DND-41 (cell line): ENCODE measurements around the gene HRAS.

Source experiments
- ATAC-seq: fragments of 200-7000 bp; cut with Tn5 transposase; 3 replicates; pipeline ENCODE4 v1.9.1; 2021; ENCODE audit warnings: low read depth; ENCODE audit not compliant: insufficient read depth
- DNase-seq: peaks from one replicate; pipeline ENCODE4 v3.0.0-alpha.2; 2020
- H2AFZ ChIP-seq: 2 replicates; pipeline ENCODE4 v1.6.0; 2012; ENCODE audit warnings: low read depth, low read length
- H3K27ac ChIP-seq: 2 replicates; pipeline ENCODE4 v1.5.1; 2012; ENCODE audit warnings: low read length, inconsistent platforms
- H3K27me3 ChIP-seq: fragments of 200-600 bp; sonication (generic); 2 replicates; pipeline ENCODE4 v1.6.0; 2012; ENCODE audit warnings: low read length, mild to moderate bottlenecking, inconsistent platforms; ENCODE audit not compliant: insufficient read depth, poor library complexity
- H3K36me3 ChIP-seq: 2 replicates; pipeline ENCODE4 v1.5.1; 2012; ENCODE audit warnings: low read length, inconsistent platforms; ENCODE audit not compliant: insufficient read depth
- H3K4me1 ChIP-seq: 2 replicates; pipeline ENCODE4 v1.5.1; 2012; ENCODE audit warnings: mild to moderate bottlenecking, low read length; ENCODE audit not compliant: insufficient read depth
- H3K4me2 ChIP-seq: 2 replicates; pipeline ENCODE4 v1.6.0; 2012; ENCODE audit warnings: mild to moderate bottlenecking, moderate library complexity, low read length, inconsistent platforms; ENCODE audit not compliant: insufficient read depth
- H3K4me3 ChIP-seq, 2 experiments: fragments of 200-600 bp in 1 of 2; shearing (Covaris generic) in 1 of 2; 2 replicates each; pipeline ENCODE4 v1.5.1; 2012 to 2016; ENCODE audit warnings: inconsistent platforms in 2 of 2, low read length in 2 of 2, mild to moderate bottlenecking in 2 of 2, low read depth in 1 of 2, moderate library complexity in 1 of 2
- H3K79me2 ChIP-seq: 2 replicates; pipeline ENCODE4 v1.6.0; 2012; ENCODE audit warnings: low read length, inconsistent platforms; ENCODE audit not compliant: insufficient read depth
- H3K9ac ChIP-seq: 2 replicates; pipeline ENCODE4 v1.6.0; 2012; ENCODE audit warnings: low read depth, mild to moderate bottlenecking, inconsistent platforms, low read length, moderate library complexity
- H3K9me3 ChIP-seq: 2 replicates; pipeline ENCODE4 v1.5.1; 2012; ENCODE audit warnings: low read length, moderate library complexity, mild to moderate bottlenecking, inconsistent platforms; ENCODE audit not compliant: insufficient read depth, severe bottlenecking
- H4K20me1 ChIP-seq: 2 replicates; pipeline ENCODE4 v1.6.0; 2012; ENCODE audit warnings: low read length; ENCODE audit not compliant: insufficient read depth
- EZH2 ChIP-seq: IDR thresholded peaks from 3 replicates; pipeline ENCODE4 v1.6.1; 2012; ENCODE audit warnings: borderline replicate concordance, low read depth, mild to moderate bottlenecking, moderate library complexity, low read length, inconsistent platforms; ENCODE audit not compliant: severe bottlenecking
- TF ChIP-seq, protein P1 (sequence below): IDR thresholded peaks from 2 replicates; pipeline ENCODE4 v1.5.1; 2012; ENCODE audit warnings: borderline replicate concordance, low read length, moderate library complexity, mild to moderate bottlenecking; ENCODE audit not compliant: poor library complexity, severe bottlenecking; ENCODE audit errors: extremely low read depth

HRAS gene

DNA sequence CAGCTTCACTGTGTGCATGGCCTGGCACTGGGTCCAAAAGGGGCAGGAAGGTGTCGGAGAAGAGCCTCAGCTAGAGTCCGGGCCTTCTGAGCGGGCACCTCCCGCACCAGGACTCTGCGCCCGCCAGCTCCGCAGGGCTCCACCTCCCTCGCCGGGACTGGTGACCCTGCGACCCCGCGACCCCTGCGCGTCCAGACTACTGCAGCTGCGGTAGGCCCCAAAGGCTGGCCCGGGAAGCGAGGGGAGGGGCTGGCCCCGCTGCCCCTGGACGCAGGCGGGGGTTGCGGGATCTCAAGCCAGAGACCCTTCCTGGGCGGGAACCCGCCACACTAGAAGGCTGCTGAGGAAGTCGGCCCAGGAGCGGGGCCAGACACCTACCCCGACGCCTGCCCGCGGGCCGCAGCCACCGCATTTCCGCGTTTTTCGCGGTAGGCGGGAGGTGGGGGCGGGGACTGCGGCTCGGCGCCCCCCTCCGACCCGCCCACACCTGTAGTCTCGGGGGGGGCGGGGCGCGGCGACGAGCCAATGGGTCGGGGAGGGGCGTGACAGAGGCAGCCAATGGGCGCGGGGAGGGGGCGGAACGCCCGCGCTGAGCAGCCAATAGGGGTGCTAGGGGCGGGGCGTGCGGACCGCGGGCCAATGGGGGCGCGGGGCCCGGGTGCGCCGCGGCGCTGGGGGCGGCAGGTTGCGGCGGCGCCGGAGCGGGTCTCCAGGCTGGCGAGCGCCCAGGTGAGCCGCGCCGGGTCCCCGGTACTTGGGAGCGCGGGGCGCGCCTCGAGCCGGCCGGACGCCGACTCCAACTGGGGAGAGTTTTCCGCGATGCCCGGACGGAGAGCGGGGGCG, 25.1 kb upstream of the HRAS start, which contains the start of the genes LMNTD2 and RASSF7:
LMNTD2 (minus strand) TSS at position 434 of the 843 bp plus-strand sequence; CDS start at position 412, 22 bp downstream.
RASSF7 (plus strand) TSS at position 666 of the 843 bp plus-strand sequence. CDS start 799 bp downstream, outside the sequence.
- peak within 1 kb of the TSS; percentile 83 for H2AFZ ChIP-seq

DNA sequence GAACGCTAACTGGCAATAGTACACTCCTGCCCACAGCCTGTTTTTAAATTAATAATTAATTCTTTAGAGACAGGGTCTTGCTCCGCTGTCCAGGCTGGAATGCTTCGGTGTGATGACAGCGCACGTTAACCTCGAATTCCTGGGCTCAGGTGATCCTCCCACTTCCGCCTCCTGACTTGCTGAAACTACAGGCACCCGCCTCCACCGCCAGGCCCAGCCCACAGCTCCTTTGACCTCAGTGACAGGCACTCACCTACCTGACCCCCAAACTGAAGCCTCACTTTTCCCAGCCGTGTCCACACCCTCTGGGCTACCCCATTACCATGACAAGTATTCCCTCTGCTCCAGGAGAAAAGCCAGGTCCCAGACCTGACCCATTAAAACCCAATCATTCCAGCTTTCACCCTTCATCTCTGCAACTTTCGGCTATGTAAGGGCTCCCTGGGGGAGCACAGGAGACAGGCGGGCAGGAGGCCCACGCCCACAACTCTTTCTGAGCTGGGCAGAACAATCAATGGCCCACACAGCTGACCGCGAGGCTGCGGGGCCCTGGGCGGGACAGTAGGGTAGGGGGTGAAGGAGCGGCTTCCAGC, 24.4 kb upstream of the HRAS start:
- Histone ChIP-seq H3K4me1 (peaks cover 37% of the 10 kb centered on the region), H4K20me1 (peaks cover 29% of the 10 kb centered on the region)

More for the DNA sequence above, 25.1 kb upstream of the HRAS start, which contains the start of the genes LMNTD2 and RASSF7:
- peaks cover 31% of the 10 kb centered on the region for H3K4me1 ChIP-seq
- H3K9me3 ChIP-seq: no peaks in the 10 kb centered on the region
- peaks cover 19% of the 10 kb centered on the region for H3K36me3 ChIP-seq
- TF ChIP-seq, protein P1, sequence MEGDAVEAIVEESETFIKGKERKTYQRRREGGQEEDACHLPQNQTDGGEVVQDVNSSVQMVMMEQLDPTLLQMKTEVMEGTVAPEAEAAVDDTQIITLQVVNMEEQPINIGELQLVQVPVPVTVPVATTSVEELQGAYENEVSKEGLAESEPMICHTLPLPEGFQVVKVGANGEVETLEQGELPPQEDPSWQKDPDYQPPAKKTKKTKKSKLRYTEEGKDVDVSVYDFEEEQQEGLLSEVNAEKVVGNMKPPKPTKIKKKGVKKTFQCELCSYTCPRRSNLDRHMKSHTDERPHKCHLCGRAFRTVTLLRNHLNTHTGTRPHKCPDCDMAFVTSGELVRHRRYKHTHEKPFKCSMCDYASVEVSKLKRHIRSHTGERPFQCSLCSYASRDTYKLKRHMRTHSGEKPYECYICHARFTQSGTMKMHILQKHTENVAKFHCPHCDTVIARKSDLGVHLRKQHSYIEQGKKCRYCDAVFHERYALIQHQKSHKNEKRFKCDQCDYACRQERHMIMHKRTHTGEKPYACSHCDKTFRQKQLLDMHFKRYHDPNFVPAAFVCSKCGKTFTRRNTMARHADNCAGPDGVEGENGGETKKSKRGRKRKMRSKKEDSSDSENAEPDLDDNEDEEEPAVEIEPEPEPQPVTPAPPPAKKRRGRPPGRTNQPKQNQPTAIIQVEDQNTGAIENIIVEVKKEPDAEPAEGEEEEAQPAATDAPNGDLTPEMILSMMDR: no peak
- TF ChIP-seq EZH2: no peak
- H3K4me3 ChIP-seq: peak within 1 kb of the TSS; percentile 86 to 95
- DNase-seq (peak; percentile 95), ATAC-seq (peak; percentile 92)
- H3K4me2 ChIP-seq: peak within 1 kb of the TSS; percentile 98
- peak within 1 kb of the TSS; percentile 76 for H3K27ac ChIP-seq
- H4K20me1 ChIP-seq: peaks cover 29% of the 10 kb centered on the region
- H3K9ac ChIP-seq: peak within 1 kb of the TSS; percentile 82
- peaks cover 8% of the 10 kb centered on the region for H3K79me2 ChIP-seq
- no peaks in the 10 kb centered on the region for H3K27me3 ChIP-seq

DNA sequence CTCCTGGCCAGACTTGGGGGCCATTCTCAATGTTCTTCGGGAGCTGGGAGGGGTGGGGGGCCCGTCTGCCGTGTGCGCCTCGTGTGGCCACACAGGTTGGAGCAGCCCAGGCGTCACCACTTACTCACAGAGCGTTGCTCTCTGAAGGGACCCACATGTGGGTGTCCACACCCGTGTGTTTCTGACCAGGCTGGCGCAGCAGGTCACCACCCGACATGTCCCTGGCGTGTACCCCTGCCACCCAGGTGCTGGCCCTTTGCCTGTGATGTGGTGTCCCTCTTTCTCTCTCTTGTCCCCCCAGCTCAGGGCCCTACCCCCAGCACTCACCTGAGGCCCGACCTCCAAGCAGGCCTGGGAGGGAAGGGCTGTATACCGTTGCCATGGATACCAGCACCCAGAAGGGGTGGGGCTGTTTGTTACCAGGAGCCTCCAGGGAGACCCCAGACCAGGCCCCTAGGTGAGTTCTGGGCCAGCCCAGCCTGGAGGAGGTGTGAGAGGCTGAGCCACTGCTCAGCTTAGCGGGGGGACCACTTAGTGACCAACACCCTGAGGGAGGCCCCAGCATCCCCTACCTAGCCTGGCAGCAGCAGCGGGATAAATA, 23.7 kb upstream of the HRAS start:
- no peak overlapping the region for H3K4me2 ChIP-seq
- H3K79me2 ChIP-seq: peaks cover 8% of the 10 kb centered on the region
- H3K27ac ChIP-seq: no peak overlapping the region
- H3K4me1 ChIP-seq: peaks cover 40% of the 10 kb centered on the region
- ATAC-seq: no peak
- DNase-seq: no peak
- H3K9ac ChIP-seq: no peak overlapping the region
- no peaks in the 10 kb centered on the region for H3K9me3 ChIP-seq
- no peak overlapping the region for H2AFZ ChIP-seq
- H3K4me3 ChIP-seq: no peak overlapping the region
- TF ChIP-seq, protein P1: peak; percentile 28
- no peak for TF ChIP-seq EZH2
- H3K27me3 ChIP-seq: no peaks in the 10 kb centered on the region
- H3K36me3 ChIP-seq: peaks cover 19% of the 10 kb centered on the region
- peaks cover 27% of the 10 kb centered on the region for H4K20me1 ChIP-seq

More for the DNA sequence above, 24.4 kb upstream of the HRAS start:
- Histone ChIP-seq H2AFZ (peak overlapping the region; percentile 83), H3K4me3 (peak overlapping the region; percentile 39 to 86; a peak in 3 of 4 replicates), H3K4me2 (peak overlapping the region; percentile 98), H3K27me3 (no peaks in the 10 kb centered on the region), H3K9ac (peak overlapping the region; percentile 82), H3K36me3 (peaks cover 19% of the 10 kb centered on the region), H3K27ac (peak overlapping the region; percentile 76; the same call in 1 of the 2 replicates), H3K79me2 (peaks cover 8% of the 10 kb centered on the region), H3K9me3 (no peaks in the 10 kb centered on the region)
- TF ChIP-seq, protein P1: no peak
- TF ChIP-seq EZH2: no peak
- ATAC-seq: no peak
- DNase-seq: no peak
